Peyer's patch (tissue), 4 donors: ENCODE measurements around the gene SYNDIG1. TPM values are rescaled to one million over a fixed set of nuclear protein-coding genes. Genes with fewer than 3 reads are reported as not detected.

Source experiments
- DNase-seq, 3 donors: peaks; one replicate each; pipeline ENCODE4 v3.0.0-alpha.2; 2017 to 2019
- H3K27ac ChIP-seq, 4 donors: fragments of 200-600 bp; sonication (generic); one replicate each; pipeline ENCODE4 v1.5.1; 2016 to 2019
- H3K27me3 ChIP-seq, 2 donors: fragments of 200-600 bp; sonication (generic); one replicate each; pipeline ENCODE4 v1.5.1; 2019
- H3K36me3 ChIP-seq, 3 donors: fragments of 200-600 bp; sonication (generic); one replicate each; pipeline ENCODE4 v1.5.1; 2016 to 2019
- H3K4me1 ChIP-seq, 4 donors: fragments of 200-600 bp; sonication (generic); one replicate each; pipeline ENCODE4 v1.5.1; 2016 to 2019
- H3K4me3 ChIP-seq, 4 donors: fragments of 200-600 bp; sonication (generic); 1 replicate in 3 of 4; 2 replicates in 1 of 4; pipeline ENCODE4 v1.5.1; 2016 to 2019; ENCODE audit warnings: mild to moderate bottlenecking in 1 of 4
- H3K9me3 ChIP-seq, 4 donors: fragments of 200-600 bp; sonication (generic); one replicate each; pipeline ENCODE4 v1.5.1; 2016 to 2019; ENCODE audit warnings: mild to moderate bottlenecking in 1 of 4
- POLR2A ChIP-seq, 2 donors: fragments of 450-650 bp; IDR thresholded peaks; one replicate each; pipeline ENCODE4 v1.5.1; 2017; ENCODE audit warnings: antibody characterized with exemption in 2 of 2, mild to moderate bottlenecking in 2 of 2, moderate library complexity in 2 of 2
- total RNA-seq, 4 donors: library from RNA; depleted of rRNA; stranded (reverse); fragments of >200 nt; gene quantifications; one replicate each; pipeline ENCODE4 v1.1.0, GENCODE V29; 2016
- TF ChIP-seq, protein P1 (sequence below), 6 experiments: fragments of 450-650 bp in 4 of 6; fragments of 200-600 bp in 2 of 6; sonication (generic) in 1 of 6; IDR thresholded peaks; one replicate each; pipeline ENCODE4 v1.5.1; 2017 to 2019; ENCODE audit warnings: antibody characterized with exemption in 6 of 6, mild to moderate bottlenecking in 3 of 6, moderate library complexity in 1 of 6

SYNDIG1 gene
- total RNA-seq, 4 donors from 2014 or later, result 0.76 to 1.7 TPM; not detected in 2

DNA sequence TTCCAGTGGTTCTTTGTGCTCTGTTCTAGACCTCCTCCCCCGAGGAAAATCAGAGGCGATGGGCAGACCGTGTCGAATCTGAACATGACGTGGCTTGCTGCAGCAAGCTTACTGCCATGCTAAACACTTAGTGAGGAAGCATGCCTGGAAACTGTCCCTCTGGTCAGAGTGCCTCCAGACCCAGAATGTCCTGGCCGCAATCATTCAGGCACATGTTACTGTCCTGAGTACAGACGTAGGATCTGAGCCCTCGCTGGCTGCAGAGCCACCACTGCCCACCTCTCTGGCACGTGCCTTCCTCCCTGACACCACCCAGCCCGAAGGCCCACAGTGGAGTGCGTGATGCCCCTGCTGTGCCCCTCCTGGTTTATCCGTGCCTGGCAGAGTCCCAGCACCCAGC, 163.6 kb downstream of the SYNDIG1 start:
- H3K9me3 ChIP-seq, result no peaks in the 10 kb centered on the region
- TF ChIP-seq POLR2A (IDR thresholded peaks at IDR 0.05), result no peak
- TF ChIP-seq, protein P1, sequence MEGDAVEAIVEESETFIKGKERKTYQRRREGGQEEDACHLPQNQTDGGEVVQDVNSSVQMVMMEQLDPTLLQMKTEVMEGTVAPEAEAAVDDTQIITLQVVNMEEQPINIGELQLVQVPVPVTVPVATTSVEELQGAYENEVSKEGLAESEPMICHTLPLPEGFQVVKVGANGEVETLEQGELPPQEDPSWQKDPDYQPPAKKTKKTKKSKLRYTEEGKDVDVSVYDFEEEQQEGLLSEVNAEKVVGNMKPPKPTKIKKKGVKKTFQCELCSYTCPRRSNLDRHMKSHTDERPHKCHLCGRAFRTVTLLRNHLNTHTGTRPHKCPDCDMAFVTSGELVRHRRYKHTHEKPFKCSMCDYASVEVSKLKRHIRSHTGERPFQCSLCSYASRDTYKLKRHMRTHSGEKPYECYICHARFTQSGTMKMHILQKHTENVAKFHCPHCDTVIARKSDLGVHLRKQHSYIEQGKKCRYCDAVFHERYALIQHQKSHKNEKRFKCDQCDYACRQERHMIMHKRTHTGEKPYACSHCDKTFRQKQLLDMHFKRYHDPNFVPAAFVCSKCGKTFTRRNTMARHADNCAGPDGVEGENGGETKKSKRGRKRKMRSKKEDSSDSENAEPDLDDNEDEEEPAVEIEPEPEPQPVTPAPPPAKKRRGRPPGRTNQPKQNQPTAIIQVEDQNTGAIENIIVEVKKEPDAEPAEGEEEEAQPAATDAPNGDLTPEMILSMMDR (IDR thresholded peaks at IDR 0.05), result no peak
- no peaks in the 10 kb centered on the region for H3K27me3 ChIP-seq
- no peak for DNase-seq
- no peak overlapping the region for H3K27ac ChIP-seq
- no peaks in the 10 kb centered on the region for H3K4me1 ChIP-seq
- no peak overlapping the region for H3K4me3 ChIP-seq
- H3K36me3 ChIP-seq, result no peaks in the 10 kb centered on the region

DNA sequence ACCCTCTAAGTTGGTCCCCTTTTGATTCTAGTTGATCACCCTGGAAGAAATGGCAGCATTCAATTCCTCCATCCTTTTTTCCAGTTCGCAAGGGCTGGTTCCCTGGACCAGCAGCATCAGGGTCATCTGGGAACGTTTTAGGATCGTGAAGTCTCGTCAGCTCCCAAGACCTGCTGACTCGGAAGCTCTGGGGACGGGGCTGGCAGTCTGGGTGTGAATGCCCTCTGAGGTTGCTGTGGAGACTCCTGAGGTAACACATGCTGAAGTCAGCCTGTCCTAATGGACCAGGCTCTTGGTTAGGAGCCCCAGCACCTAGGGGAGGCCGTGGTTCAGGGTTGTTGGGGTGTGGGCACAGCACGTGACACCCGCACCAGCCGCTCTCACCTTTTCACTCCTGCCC, 164.1 kb downstream of the SYNDIG1 start:
- TF ChIP-seq POLR2A (IDR thresholded peaks at IDR 0.05), result no peak
- TF ChIP-seq, protein P1 (IDR thresholded peaks at IDR 0.05), result no peak
- no peak overlapping the region for H3K4me3 ChIP-seq
- H3K9me3 ChIP-seq, result no peaks in the 10 kb centered on the region
- H3K27me3 ChIP-seq, result no peaks in the 10 kb centered on the region
- DNase-seq, result no peak
- no peaks in the 10 kb centered on the region for H3K36me3 ChIP-seq
- H3K4me1 ChIP-seq, result no peaks in the 10 kb centered on the region
- no peak overlapping the region for H3K27ac ChIP-seq

DNA sequence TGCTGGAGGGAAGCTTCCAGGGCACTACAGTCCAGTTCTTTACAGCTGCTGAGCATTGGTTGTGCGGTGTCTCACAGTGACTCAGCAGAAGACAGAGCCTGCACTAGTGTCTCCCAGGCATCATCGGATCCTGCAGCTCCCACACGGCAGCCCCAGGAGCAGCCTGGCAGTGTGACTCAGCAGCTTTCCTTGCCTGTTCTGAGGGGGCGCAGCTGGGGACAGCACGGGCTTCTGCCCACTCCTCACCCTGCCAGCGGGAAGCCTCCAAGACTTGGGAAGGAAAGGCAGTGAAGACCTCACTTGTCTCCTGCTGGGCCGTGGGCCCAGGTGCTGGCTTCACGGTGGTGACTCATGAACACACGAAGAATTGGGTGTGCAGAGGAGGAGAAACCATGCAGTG, 165.4 kb downstream of the SYNDIG1 start:
- DNase-seq, result no peak
- TF ChIP-seq, protein P1 (IDR thresholded peaks at IDR 0.05), result no peak
- no peak for TF ChIP-seq POLR2A (IDR thresholded peaks at IDR 0.05)
- no peaks in the 10 kb centered on the region for H3K4me1 ChIP-seq
- no peaks in the 10 kb centered on the region for H3K9me3 ChIP-seq
- H3K4me3 ChIP-seq, result no peak overlapping the region
- no peak overlapping the region for H3K27ac ChIP-seq
- no peaks in the 10 kb centered on the region for H3K36me3 ChIP-seq
- H3K27me3 ChIP-seq, result no peaks in the 10 kb centered on the region

DNA sequence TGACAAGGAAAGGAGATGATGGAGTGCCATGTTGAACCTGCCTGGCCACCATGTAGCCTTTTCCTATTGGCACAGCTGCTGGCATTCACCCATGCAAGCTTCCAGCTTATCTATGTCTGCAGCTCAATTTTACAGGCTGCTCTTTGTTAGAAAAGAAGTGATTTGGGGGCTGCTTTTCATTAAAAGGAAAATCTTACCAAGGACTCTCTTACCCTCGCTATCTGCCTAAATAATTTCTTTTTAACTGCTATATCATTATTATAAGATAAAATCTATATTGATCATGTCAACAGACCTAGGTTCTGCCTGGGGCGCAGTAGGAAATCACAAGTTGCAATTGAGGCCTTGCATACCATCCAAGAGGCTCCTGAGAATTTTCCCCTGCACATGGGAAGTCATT, 167.2 kb downstream of the SYNDIG1 start:
- H3K27me3 ChIP-seq, result no peaks in the 10 kb centered on the region
- no peaks in the 10 kb centered on the region for H3K36me3 ChIP-seq
- no peaks in the 10 kb centered on the region for H3K4me1 ChIP-seq
- DNase-seq, result no peak
- H3K27ac ChIP-seq, result no peak overlapping the region
- no peak overlapping the region for H3K4me3 ChIP-seq
- H3K9me3 ChIP-seq, result no peaks in the 10 kb centered on the region
- no peak for TF ChIP-seq POLR2A (IDR thresholded peaks at IDR 0.05)
- TF ChIP-seq, protein P1 (IDR thresholded peaks at IDR 0.05), result no peak

DNA sequence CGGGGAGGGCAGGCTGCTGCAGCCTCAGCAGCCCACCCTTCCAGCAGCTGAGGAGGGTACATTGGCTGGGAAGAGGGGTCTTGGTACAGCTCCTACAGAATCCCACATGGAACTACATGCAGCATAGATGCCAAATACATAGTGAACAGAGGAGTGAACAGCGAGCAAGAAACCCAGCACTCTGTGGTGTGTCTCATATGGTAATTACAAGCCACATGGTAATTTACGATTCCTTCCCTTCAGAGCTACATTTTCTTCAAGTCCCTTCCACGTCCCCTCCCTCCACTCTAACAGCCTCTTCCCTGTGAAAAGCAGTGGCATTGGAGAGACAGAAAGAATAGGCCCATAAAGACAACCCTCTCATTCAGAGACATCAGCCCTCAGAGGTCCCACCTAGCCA, 167.7 kb downstream of the SYNDIG1 start:
- Histone ChIP-seq H3K4me1 (no peaks in the 10 kb centered on the region), H3K9me3 (no peaks in the 10 kb centered on the region), H3K27ac (no peak overlapping the region), H3K36me3 (no peaks in the 10 kb centered on the region), H3K4me3 (no peak overlapping the region), H3K27me3 (no peaks in the 10 kb centered on the region)
- no peak for DNase-seq
- no peak for TF ChIP-seq POLR2A (IDR thresholded peaks at IDR 0.05)
- TF ChIP-seq, protein P1 (IDR thresholded peaks at IDR 0.05), result no peak

DNA sequence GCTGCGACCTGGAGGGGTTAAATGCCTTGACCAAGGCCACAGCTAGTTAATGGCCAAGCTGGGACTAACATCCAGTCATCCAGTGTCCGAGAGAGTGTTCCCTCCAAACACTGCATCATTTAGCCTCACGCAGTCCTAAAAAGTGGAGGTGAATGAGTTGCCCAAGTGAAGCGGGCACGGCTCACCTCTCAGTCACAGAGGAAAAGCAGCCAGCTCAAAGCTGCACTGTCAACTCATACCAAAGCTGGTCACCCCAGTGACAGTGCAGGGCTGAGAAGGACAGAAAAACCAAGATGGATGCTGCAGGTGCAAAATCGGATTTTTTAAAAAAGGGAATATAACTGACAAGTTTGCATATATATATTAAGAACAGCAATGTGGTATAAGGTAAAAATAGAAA, 168.5 kb downstream of the SYNDIG1 start:
- DNase-seq, result no peak
- H3K27me3 ChIP-seq, result no peaks in the 10 kb centered on the region
- H3K4me1 ChIP-seq, result no peaks in the 10 kb centered on the region
- H3K4me3 ChIP-seq, result no peak overlapping the region
- H3K36me3 ChIP-seq, result no peaks in the 10 kb centered on the region
- TF ChIP-seq, protein P1 (IDR thresholded peaks at IDR 0.05), result no peak
- no peak for TF ChIP-seq POLR2A (IDR thresholded peaks at IDR 0.05)
- no peaks in the 10 kb centered on the region for H3K9me3 ChIP-seq
- no peak overlapping the region for H3K27ac ChIP-seq
